Measurements from ENCODE around the gene TMPRSS6. TPM values are rescaled to one million over a fixed set of nuclear protein-coding genes. Genes with fewer than 3 reads are reported as not detected.

Gene TMPRSS6
- total RNA-seq, 1 donor from 2014 or later, result not detected

DNA sequence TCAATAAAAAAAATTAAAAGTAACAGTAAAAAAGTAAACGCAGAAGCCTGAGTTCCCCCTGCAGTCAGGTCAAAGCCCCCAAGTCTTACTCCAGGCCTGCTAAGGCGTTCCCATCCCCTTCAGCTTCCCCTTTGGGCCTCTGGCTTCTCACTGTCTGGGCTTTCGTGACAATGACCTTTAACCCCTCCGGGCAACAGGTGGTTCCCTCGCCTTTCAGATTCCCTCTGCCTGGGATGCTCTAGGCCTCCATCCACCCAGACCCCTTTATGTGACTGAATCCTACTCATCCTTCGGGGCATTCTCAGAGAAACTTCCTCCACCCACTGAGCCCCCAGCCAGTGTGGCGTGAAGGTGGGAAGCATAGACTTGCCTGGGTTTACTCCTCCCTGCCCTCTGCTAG is 82.0 kb downstream of the TMPRSS6 start:
- DNase-seq (ENCODE audit: low read depth), result no peak
- Histone ChIP-seq H3K27me3 (ENCODE audit: control insufficient read depth, insufficient read depth, low read length) (no peaks in the 10 kb centered on the region), H3K36me3 (ENCODE audit: control insufficient read depth, insufficient read depth, low read length) (no peaks in the 10 kb centered on the region), H3K4me3 (ENCODE audit: low read depth, low read length) (no peak overlapping the region)
- no peak for TF ChIP-seq CTCF (IDR thresholded peaks at IDR 0.05; ENCODE audit: insufficient read depth, low read length, poor library complexity, severe bottlenecking)

DNA sequence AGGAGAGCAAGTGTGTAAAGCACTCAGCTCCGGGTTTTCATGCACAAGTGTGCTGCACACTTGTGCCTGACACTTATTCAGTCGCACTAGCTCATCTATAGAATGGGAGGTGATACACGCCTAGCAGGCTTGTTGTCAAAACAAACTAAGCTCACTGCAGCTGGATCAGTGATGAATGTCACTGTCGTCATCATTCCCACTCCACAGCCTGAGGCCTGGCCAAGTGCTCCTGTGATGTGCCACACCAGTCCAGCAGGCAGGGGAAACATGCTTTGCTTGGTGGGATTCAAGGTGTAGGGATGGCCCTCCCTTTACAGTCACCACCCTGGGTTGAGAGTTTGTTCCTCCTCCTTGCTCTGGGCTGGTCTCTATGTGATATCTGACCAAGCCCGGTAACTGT is 83.2 kb downstream of the TMPRSS6 start:
- no peaks in the 10 kb centered on the region for H3K27me3 ChIP-seq (ENCODE audit: control insufficient read depth, insufficient read depth, low read length)
- H3K36me3 ChIP-seq (ENCODE audit: control insufficient read depth, insufficient read depth, low read length), result peaks cover 2% of the 10 kb centered on the region
- DNase-seq (ENCODE audit: low read depth), result no peak
- no peak overlapping the region for H3K4me3 ChIP-seq (ENCODE audit: low read depth, low read length)
- TF ChIP-seq CTCF (IDR thresholded peaks at IDR 0.05; ENCODE audit: insufficient read depth, low read length, poor library complexity, severe bottlenecking), result no peak

DNA sequence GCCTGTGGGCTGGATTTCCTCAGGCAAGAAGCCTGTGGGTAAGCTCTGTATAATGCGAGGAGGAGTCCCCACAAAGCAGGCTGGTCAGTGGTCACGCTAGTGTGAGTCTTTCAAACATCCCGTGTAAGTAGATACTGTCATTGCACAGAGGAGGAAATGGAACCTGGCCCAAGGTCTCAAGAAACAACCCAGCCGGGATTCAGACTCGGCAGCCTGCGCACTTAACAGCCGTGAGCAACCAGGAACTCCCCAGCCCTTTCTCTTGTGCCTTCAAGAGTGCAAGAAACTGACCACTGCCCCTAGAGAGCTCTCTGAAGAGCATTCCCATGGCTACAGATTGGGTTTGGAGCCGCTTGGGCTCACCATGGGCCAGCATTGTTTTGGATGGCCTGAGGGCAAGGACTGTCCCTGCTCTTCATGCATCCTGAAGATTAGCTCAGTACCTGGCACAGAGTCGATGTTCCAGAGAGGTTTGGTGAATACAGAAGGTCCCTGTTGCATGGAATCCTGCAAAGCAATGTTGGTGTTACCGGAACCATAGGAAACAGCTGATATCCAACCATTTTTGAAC is 83.9 kb downstream of the TMPRSS6 start:
- no peak for TF ChIP-seq CTCF (IDR thresholded peaks at IDR 0.05; ENCODE audit: insufficient read depth, low read length, poor library complexity, severe bottlenecking)
- Histone ChIP-seq H3K4me3 (ENCODE audit: low read depth, low read length) (no peak overlapping the region), H3K27me3 (ENCODE audit: control insufficient read depth, insufficient read depth, low read length) (no peaks in the 10 kb centered on the region), H3K36me3 (ENCODE audit: control insufficient read depth, insufficient read depth, low read length) (peaks cover 2% of the 10 kb centered on the region)
- DNase-seq (ENCODE audit: low read depth), result no peak

DNA sequence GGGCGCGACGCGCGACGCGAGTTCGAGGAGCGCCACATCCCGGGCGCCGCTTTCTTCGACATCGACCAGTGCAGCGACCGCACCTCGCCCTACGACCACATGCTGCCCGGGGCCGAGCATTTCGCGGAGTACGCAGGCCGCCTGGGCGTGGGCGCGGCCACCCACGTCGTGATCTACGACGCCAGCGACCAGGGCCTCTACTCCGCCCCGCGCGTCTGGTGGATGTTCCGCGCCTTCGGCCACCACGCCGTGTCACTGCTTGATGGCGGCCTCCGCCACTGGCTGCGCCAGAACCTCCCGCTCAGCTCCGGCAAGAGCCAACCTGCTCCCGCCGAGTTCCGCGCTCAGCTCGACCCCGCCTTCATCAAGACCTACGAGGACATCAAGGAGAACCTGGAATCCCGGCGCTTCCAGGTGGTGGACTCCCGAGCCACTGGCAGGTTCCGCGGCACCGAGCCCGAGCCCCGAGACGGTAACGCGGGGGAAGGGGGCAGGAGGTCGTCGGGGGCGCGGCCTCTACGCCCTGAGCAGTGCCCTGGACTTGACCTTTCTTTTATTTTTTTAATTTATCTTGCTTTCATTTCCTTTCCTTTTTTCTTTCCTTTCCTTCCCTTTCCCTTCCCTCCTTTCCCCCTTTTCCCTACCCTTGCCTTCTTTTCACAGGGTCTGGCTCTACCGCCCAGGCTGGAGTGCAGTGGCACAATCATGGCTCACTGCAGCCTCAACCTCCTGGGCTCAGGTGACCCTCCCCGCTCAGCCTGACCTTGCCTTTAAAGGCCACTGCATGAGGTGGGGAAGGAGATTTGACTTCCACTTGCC is 85.0 kb downstream of the TMPRSS6 start:
- no peak for TF ChIP-seq CTCF (IDR thresholded peaks at IDR 0.05; ENCODE audit: insufficient read depth, low read length, poor library complexity, severe bottlenecking)
- H3K27me3 ChIP-seq (ENCODE audit: control insufficient read depth, insufficient read depth, low read length), result no peaks in the 10 kb centered on the region
- peaks cover 2% of the 10 kb centered on the region for H3K36me3 ChIP-seq (ENCODE audit: control insufficient read depth, insufficient read depth, low read length)
- DNase-seq (ENCODE audit: low read depth), result no peak
- no peak overlapping the region for H3K4me3 ChIP-seq (ENCODE audit: low read depth, low read length)

- no peak overlapping the region for H3K4me3 ChIP-seq (ENCODE audit: low read depth, low read length)
- DNase-seq (ENCODE audit: low read depth), result no peak
- H3K36me3 ChIP-seq (ENCODE audit: control insufficient read depth, insufficient read depth, low read length), result peaks cover 2% of the 10 kb centered on the region
- TF ChIP-seq CTCF (IDR thresholded peaks at IDR 0.05; ENCODE audit: insufficient read depth, low read length, poor library complexity, severe bottlenecking), result no peak
- H3K27me3 ChIP-seq (ENCODE audit: control insufficient read depth, insufficient read depth, low read length), result no peaks in the 10 kb centered on the region
Observed at GRCh38 chr22:37023743-37024338, 85.7 kb downstream of the TMPRSS6 start.

All from kidney epithelial cell (primary cell).